Measurements from ENCODE around the gene PCDHB1. TPM values are rescaled to one million over a fixed set of nuclear protein-coding genes. Genes with fewer than 3 reads are reported as not detected.

PCDHB1 gene
- total and polyA plus RNA-seq, 2 of the 8 experiments (the other 6 are each of a cell fraction or from before 2014, with no cell fraction given), result 0.03 to 0.04 TPM

DNA sequence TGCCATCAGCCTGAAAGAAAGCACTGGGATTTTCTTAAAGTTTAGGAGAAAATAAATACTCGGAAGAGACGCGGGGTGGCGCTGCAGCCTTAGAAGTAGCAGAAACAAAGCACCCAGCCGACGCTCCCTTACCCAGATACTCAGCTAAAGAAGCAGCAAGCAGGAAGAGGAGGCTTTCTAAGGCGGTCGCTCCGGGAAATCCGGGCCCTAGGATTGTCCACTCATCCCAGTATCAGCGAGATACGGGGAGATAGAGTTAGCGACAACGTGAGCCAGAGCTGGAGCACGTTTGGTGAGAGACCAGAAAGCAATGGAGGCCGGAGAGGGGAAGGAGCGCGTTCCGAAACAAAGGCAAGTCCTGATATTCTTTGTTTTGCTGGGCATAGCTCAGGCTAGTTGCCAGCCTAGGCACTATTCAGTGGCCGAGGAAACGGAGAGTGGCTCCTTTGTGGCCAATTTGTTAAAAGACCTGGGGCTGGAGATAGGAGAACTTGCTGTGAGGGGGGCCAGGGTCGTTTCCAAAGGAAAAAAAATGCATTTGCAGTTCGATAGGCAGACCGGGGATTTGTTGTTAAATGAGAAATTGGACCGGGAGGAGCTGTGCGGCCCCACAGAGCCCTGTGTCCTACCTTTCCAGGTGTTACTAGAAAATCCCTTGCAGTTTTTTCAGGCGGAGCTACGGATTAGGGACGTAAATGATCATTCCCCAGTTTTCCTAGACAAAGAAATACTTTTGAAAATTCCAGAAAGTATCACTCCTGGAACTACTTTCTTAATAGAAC lies 43.5 kb downstream of the PCDHB1 start, which contains the start of gene PCDHB2 (continued):
- TF ChIP-seq, protein P1, sequence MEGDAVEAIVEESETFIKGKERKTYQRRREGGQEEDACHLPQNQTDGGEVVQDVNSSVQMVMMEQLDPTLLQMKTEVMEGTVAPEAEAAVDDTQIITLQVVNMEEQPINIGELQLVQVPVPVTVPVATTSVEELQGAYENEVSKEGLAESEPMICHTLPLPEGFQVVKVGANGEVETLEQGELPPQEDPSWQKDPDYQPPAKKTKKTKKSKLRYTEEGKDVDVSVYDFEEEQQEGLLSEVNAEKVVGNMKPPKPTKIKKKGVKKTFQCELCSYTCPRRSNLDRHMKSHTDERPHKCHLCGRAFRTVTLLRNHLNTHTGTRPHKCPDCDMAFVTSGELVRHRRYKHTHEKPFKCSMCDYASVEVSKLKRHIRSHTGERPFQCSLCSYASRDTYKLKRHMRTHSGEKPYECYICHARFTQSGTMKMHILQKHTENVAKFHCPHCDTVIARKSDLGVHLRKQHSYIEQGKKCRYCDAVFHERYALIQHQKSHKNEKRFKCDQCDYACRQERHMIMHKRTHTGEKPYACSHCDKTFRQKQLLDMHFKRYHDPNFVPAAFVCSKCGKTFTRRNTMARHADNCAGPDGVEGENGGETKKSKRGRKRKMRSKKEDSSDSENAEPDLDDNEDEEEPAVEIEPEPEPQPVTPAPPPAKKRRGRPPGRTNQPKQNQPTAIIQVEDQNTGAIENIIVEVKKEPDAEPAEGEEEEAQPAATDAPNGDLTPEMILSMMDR (IDR thresholded peaks at IDR 0.05; ENCODE audit: control extremely low read depth in 1 of 3, insufficient read depth in 1 of 3, low read depth in 1 of 3, low read length in 3 of 3), result peak; percentile 56 to 85 (median 83)
- peak; percentile 6 for TF ChIP-seq NANOG (IDR thresholded peaks at IDR 0.05; ENCODE audit: insufficient read depth, low read depth, low read length, poor library complexity, severe bottlenecking)
- TF ChIP-seq SRF (IDR thresholded peaks at IDR 0.05; ENCODE audit: low read depth, low read length), result no peak

Measured in H1 (cell line).